IMR-90 (cell line): ENCODE measurements around the gene PABPC1L. TPM values are rescaled to one million over a fixed set of nuclear protein-coding genes. Genes with fewer than 3 reads are reported as not detected.

Experiments
- CEBPB ChIP-seq: IDR thresholded peaks from 2 replicates; pipeline ENCODE4 v1.6.1; 2012; ENCODE audit warnings: low read depth, low read length, improper control_type of control experiment
- MXI1 ChIP-seq: IDR thresholded peaks from 2 replicates; pipeline ENCODE4 v1.6.1; 2012; ENCODE audit warnings: low read depth, mild to moderate bottlenecking, low read length, moderate library complexity, borderline replicate concordance
- NFE2L2 ChIP-seq: fragments of 150-350 bp; IDR thresholded peaks from 2 replicates; pipeline ENCODE4 v1.6.1; 2016; ENCODE audit warnings: low read depth, mild to moderate bottlenecking, low read length
- POLR2A ChIP-seq: IDR thresholded peaks from 2 replicates; pipeline ENCODE4 v1.6.1; 2012; ENCODE audit warnings: mild to moderate bottlenecking, low read depth, low read length
- RCOR1 ChIP-seq: IDR thresholded peaks from 2 replicates; pipeline ENCODE4 v1.6.1; 2012; ENCODE audit warnings: mild to moderate bottlenecking, low read length, improper control_type of control experiment; ENCODE audit not compliant: insufficient replicate concordance
- polyA plus RNA-seq, 3 experiments: library from polyadenylated mRNA; depleted of rRNA; stranded (reverse); fragments of >200 nt; gene quantifications; 2 replicates each; pipeline ENCODE4 v1.2.3, GENCODE V29; 2012; ENCODE audit warnings: low replicate concordance in 1 of 3
- total RNA-seq: library from RNA; depleted of rRNA; stranded (reverse); fragments of >200 nt; gene quantifications from 2 replicates; pipeline ENCODE4 v1.2.3, GENCODE V29; 2012
- TF ChIP-seq, protein P1 (sequence below): fragments of 150-350 bp; IDR thresholded peaks from 2 replicates; pipeline ENCODE4 v1.6.1; 2016; ENCODE audit warnings: low read depth, mild to moderate bottlenecking, low read length, moderate library complexity, borderline replicate concordance

The PABPC1L gene
- total and polyA plus RNA-seq, 2 of the 4 experiments (the other 2 are of a cell fraction) = 6.1 to 82.4 TPM

- TF ChIP-seq MXI1 (no peak), CEBPB (no peak), RCOR1 (no peak), NFE2L2 (no peak), POLR2A (no peak)
- TF ChIP-seq, protein P1, sequence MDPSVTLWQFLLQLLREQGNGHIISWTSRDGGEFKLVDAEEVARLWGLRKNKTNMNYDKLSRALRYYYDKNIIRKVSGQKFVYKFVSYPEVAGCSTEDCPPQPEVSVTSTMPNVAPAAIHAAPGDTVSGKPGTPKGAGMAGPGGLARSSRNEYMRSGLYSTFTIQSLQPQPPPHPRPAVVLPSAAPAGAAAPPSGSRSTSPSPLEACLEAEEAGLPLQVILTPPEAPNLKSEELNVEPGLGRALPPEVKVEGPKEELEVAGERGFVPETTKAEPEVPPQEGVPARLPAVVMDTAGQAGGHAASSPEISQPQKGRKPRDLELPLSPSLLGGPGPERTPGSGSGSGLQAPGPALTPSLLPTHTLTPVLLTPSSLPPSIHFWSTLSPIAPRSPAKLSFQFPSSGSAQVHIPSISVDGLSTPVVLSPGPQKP = no peak
Measured at GRCh38 chr20:44961011-44961869, 51.4 kb downstream of the PABPC1L start (continued).
